Endothelial cell of umbilical vein (primary cell): Measurements from ENCODE around the gene FLT4. TPM values are rescaled to one million over a fixed set of nuclear protein-coding genes. Genes with fewer than 3 reads are reported as not detected.

ENCODE experiments used
- BruUV-seq: library from RNA; stranded (reverse); fragments of 400-500 nt; replicated peaks from 2 replicates; lab custom pipeline; 2021; lab: Mats Ljungman, UMichigan
- CTCF ChIA-PET: fragments of 300-600, 350-600 bp; sonication (Branson Sonifier 250); formaldehyde crosslinking; loops from one replicate; lab custom pipeline; 2021; ENCODE audit warnings: antibody characterized with exemption, inconsistent platforms; lab: Charles Lee
- POLR2A ChIA-PET: fragments of 300-600, 350-600 bp; sonication (Branson Sonifier 250); formaldehyde crosslinking; loops from one replicate; lab custom pipeline; 2021; ENCODE audit warnings: antibody characterized with exemption, inconsistent platforms; lab: Charles Lee
- DNase-seq: peaks from one replicate; pipeline ENCODE4 v3.0.0-alpha.2; 2011; ENCODE audit warnings: low read depth, low spot score
- FAIRE-seq: peaks from 2 replicates; lab custom pipeline; 2011; peaks lifted over from hg19 to GRCh38; lab: Jason Lieb, UNC
- H2AFZ ChIP-seq: 2 replicates; pipeline ENCODE4 v1.6.0; 2012; ENCODE audit warnings: low read depth, low read length, control low read depth, inconsistent platforms
- H3K27ac ChIP-seq: 2 replicates; pipeline ENCODE4 v1.5.1; 2011; ENCODE audit warnings: low read depth, mild to moderate bottlenecking, control low read depth, low read length, moderate library complexity; ENCODE audit not compliant: insufficient read depth
- H3K27me3 ChIP-seq, 2 experiments: 2 replicates each; pipeline versions ENCODE4 v1.6.0 to v1.6.1; 2011; ENCODE audit warnings: low read length in 2 of 2, mixed read lengths in 1 of 2; ENCODE audit not compliant: control insufficient read depth in 2 of 2, insufficient read depth in 2 of 2
- H3K36me3 ChIP-seq, 2 experiments: 2 replicates in 1 of 2; 3 replicates in 1 of 2; pipeline ENCODE4 v1.5.1; 2011; ENCODE audit warnings: low read length in 2 of 2, mild to moderate bottlenecking in 1 of 2, moderate library complexity in 1 of 2; ENCODE audit not compliant: control insufficient read depth in 2 of 2, insufficient read depth in 2 of 2; ENCODE audit errors: extremely low read depth in 1 of 2
- H3K4me1 ChIP-seq: 3 replicates; pipeline ENCODE4 v1.5.1; 2011; ENCODE audit warnings: mild to moderate bottlenecking, low read length; ENCODE audit not compliant: control insufficient read depth, insufficient read depth; ENCODE audit errors: extremely low read depth
- H3K4me2 ChIP-seq: 2 replicates; pipeline ENCODE4 v1.6.1; 2011; ENCODE audit warnings: low read length, control low read depth, mixed read lengths; ENCODE audit not compliant: insufficient read depth
- H3K4me3 ChIP-seq, 3 experiments: fragments of 200-600 bp in 1 of 3; sonication (generic), shearing (Covaris generic) in 1 of 3; replicated peaks in 1 of 3; 2 replicates each; pipeline ENCODE4 v1.5.1; 2011 to 2016; ENCODE audit warnings: control low read depth in 3 of 3, low read length in 3 of 3, mild to moderate bottlenecking in 2 of 3, inconsistent platforms in 1 of 3, low read depth in 1 of 3, moderate library complexity in 1 of 3; ENCODE audit not compliant: insufficient read depth in 1 of 3
- H3K79me2 ChIP-seq: 2 replicates; pipeline ENCODE4 v1.6.0; 2012; ENCODE audit warnings: low read length, inconsistent platforms; ENCODE audit not compliant: control insufficient read depth, insufficient read depth
- H3K9ac ChIP-seq: replicated peaks from 2 replicates; pipeline ENCODE3; 2011; ENCODE audit warnings: low read length, control low read depth; ENCODE audit not compliant: insufficient read depth; ENCODE audit errors: extremely low read depth
- H3K9me1 ChIP-seq: replicated peaks from 3 replicates; pipeline ENCODE4 v1.6.0; 2011; ENCODE audit warnings: mild to moderate bottlenecking, low read length; ENCODE audit not compliant: control insufficient read depth, insufficient read depth; ENCODE audit errors: extremely low read depth
- H3K9me3 ChIP-seq: replicated peaks from 2 replicates; pipeline ENCODE4 v1.5.1; 2012; ENCODE audit warnings: low read length, inconsistent platforms; ENCODE audit not compliant: control insufficient read depth, insufficient read depth
- H4K20me1 ChIP-seq: replicated peaks from 2 replicates; pipeline ENCODE3; 2011; ENCODE audit warnings: mild to moderate bottlenecking, low read length; ENCODE audit not compliant: control insufficient read depth, insufficient read depth; ENCODE audit errors: extremely low read depth
- CTCF ChIP-seq, 2 donors: IDR thresholded peaks; 1 replicate in 1 of 2; 2 replicates in 1 of 2; pipeline ENCODE4 v1.5.1; 2011; ENCODE audit warnings: low read length in 2 of 2, mild to moderate bottlenecking in 2 of 2, moderate library complexity in 2 of 2, control low read depth in 1 of 2, inconsistent platforms in 1 of 2, low read depth in 1 of 2; ENCODE audit not compliant: insufficient read depth in 1 of 2; ENCODE audit errors: extremely low read depth in 1 of 2
- EZH2 ChIP-seq: IDR thresholded peaks from 2 replicates; pipeline ENCODE4 v1.6.1; 2012; ENCODE audit warnings: borderline replicate concordance, low read depth, mild to moderate bottlenecking, moderate library complexity, low read length, inconsistent platforms; ENCODE audit not compliant: severe bottlenecking
- FOS ChIP-seq: IDR thresholded peaks from 2 replicates; pipeline ENCODE4 v1.6.1; 2011; ENCODE audit warnings: mild to moderate bottlenecking, low read length, moderate library complexity, borderline replicate concordance; ENCODE audit not compliant: insufficient read depth
- GATA2 ChIP-seq: IDR thresholded peaks from 2 replicates; pipeline ENCODE4 v1.7.0; 2011; ENCODE audit warnings: low read depth, mild to moderate bottlenecking, moderate library complexity, mixed read lengths, low read length; ENCODE audit not compliant: insufficient read length, insufficient read depth
- MAX ChIP-seq: IDR thresholded peaks from 2 replicates; pipeline ENCODE4 v1.6.1; 2011; ENCODE audit not compliant: insufficient read depth, insufficient read length
- POLR2A ChIP-seq: IDR thresholded peaks from 2 replicates; pipeline ENCODE4 v1.6.1; 2012; ENCODE audit warnings: low read depth, mild to moderate bottlenecking, control low read depth, low read length
- POLR2AphosphoS5 ChIP-seq: IDR thresholded peaks from 2 replicates; pipeline ENCODE4 v1.6.1; 2012; ENCODE audit warnings: low read depth, mild to moderate bottlenecking, control low read depth, low read length, moderate library complexity; ENCODE audit not compliant: insufficient read depth
- dilution Hi-C: fragments of 300-500 bp; cut with MboI; formaldehyde crosslinking; loops from one replicate; pipeline ENCODE4 v1.15.0; 2019; ENCODE audit warnings: low sequenced_read_pairs; ENCODE audit not compliant: extremely low pct_ligation_motif_present
- intact Hi-C: fragments of 100-400 bp; cut with micrococcal nuclease; formaldehyde crosslinking; loops from one replicate; pipeline ENCODE4 v1.10.0; 2022
- polyA plus RNA-seq, 4 experiments: library from polyadenylated mRNA; depleted of rRNA in 3 of 4; stranded (reverse) in 3 of 4; unstranded in 1 of 4; fragments of >200 nt; gene quantifications; 2 replicates each; pipeline versions ENCODE4 v1.2.1 to v1.2.3, GENCODE V29; 2011 to 2012; ENCODE audit warnings: missing spikeins in 1 of 4
- total RNA-seq: library from RNA; stranded (reverse); gene quantifications from 2 replicates; pipeline ENCODE4 v1.2.3, GENCODE V29; 2021

Gene FLT4
- total and polyA plus RNA-seq, 2 donors (not counting 3 experiments of a cell fraction or from before 2014, with no cell fraction given), result 44.4 to 71.5 TPM

GRCh38 chr5:180648658-180649296, 623 bp downstream of the FLT4 start:
- DNase-seq (no peak), FAIRE-seq (no peak)
- POLR2A ChIA-PET, result no interaction called here
- H3K4me2 ChIP-seq, result peak overlapping the region; percentile 33
- no peak overlapping the region for H3K9ac ChIP-seq
- H4K20me1 ChIP-seq, result no peaks in the 10 kb centered on the region
- H3K4me3 ChIP-seq, result peak overlapping the region; percentile 21 to 62 (median 30)
- TF ChIP-seq MAX (no peak), EZH2 (peak; percentile 37), FOS (no peak), POLR2AphosphoS5 (no peak), GATA2 (no peak), CTCF (IDR thresholded peaks at IDR 0.05; ENCODE audit: extremely low read depth in 1 of 2, insufficient read depth in 1 of 2, low read depth in 1 of 2, low read length in 2 of 2) (peak; percentile 35 to 53), POLR2A (no peak)
- no peaks in the 10 kb centered on the region for H3K36me3 ChIP-seq
- no peaks in the 10 kb centered on the region for H3K9me3 ChIP-seq
- intact Hi-C loops, result loop anchor here (5.0 to 10.0 kb wide), 3 partner anchors 164 to 354 kb away; partner anchors contain the start of genes GFPT2 and MAPK9
- H3K9me1 ChIP-seq, result no peaks in the 10 kb centered on the region
- peak overlapping the region; percentile 53 for H2AFZ ChIP-seq
- H3K79me2 ChIP-seq, result no peaks in the 10 kb centered on the region
- no TSS peak for BruUV-seq
- no peak overlapping the region for H3K27ac ChIP-seq
- H3K4me1 ChIP-seq, result peaks cover 30% of the 10 kb centered on the region
- peaks cover 3 to 13% of the 10 kb centered on the region in 2 experiments for H3K27me3 ChIP-seq
- dilution Hi-C loops, result no loop called here
- CTCF ChIA-PET, result interaction anchor here (1.2 kb wide), 1 partner anchor 43 kb away, joined by 5 read pairs; no protein-coding TSS in a partner anchor
